Uterus (tissue), 2 donors: ENCODE data around the gene CTDSPL.

Experiments used
- CTCF ChIP-seq, 4 experiments: fragments of 200-600 bp in 2 of 4; fragments of 450-650 bp in 2 of 4; sonication (generic) in 2 of 4; IDR thresholded peaks; one replicate each; pipeline ENCODE4 v1.5.1; 2016 to 2019; ENCODE audit warnings: antibody characterized with exemption in 4 of 4, mild to moderate bottlenecking in 2 of 4, moderate library complexity in 1 of 4
- POLR2A ChIP-seq, 2 donors: fragments of 450-650 bp; IDR thresholded peaks; one replicate each; pipeline ENCODE4 v1.6.1; 2016; ENCODE audit warnings: antibody characterized with exemption in 2 of 2, mild to moderate bottlenecking in 1 of 2, moderate library complexity in 1 of 2

GRCh38 chr3:37905987-37906674, 44.5 kb downstream of the CTDSPL start:
- TF ChIP-seq CTCF (IDR thresholded peaks at IDR 0.05), result no peak
- TF ChIP-seq POLR2A (IDR thresholded peaks at IDR 0.05), result no peak
